ENCODE data around the gene LMO7. TPM values are rescaled to one million over a fixed set of nuclear protein-coding genes. Genes with fewer than 3 reads are reported as not detected.

LMO7 gene
- total RNA-seq, 1 donor from 2014 or later, result 12.3 TPM

- DNase-seq (ENCODE audit: low read depth), result no peak
- no peak for TF ChIP-seq CTCF (IDR thresholded peaks at IDR 0.05; ENCODE audit: insufficient read depth, low read length, poor library complexity, severe bottlenecking)
- H3K4me3 ChIP-seq (ENCODE audit: low read depth, low read length), result no peak overlapping the region
- H3K27me3 ChIP-seq (ENCODE audit: control insufficient read depth, insufficient read depth, low read length), result no peaks in the 10 kb centered on the region
- H3K36me3 ChIP-seq (ENCODE audit: control insufficient read depth, insufficient read depth, low read length), result no peaks in the 10 kb centered on the region
Observed at GRCh38 chr13:75800545-75800944, 164.4 kb downstream of the LMO7 start.

- H3K36me3 ChIP-seq (ENCODE audit: control insufficient read depth, insufficient read depth, low read length), result no peaks in the 10 kb centered on the region
- no peak overlapping the region for H3K4me3 ChIP-seq (ENCODE audit: low read depth, low read length)
- no peaks in the 10 kb centered on the region for H3K27me3 ChIP-seq (ENCODE audit: control insufficient read depth, insufficient read depth, low read length)
- TF ChIP-seq CTCF (IDR thresholded peaks at IDR 0.05; ENCODE audit: insufficient read depth, low read length, poor library complexity, severe bottlenecking), result no peak
- DNase-seq (ENCODE audit: low read depth), result no peak
Observed at GRCh38 chr13:75801388-75801945, 165.3 kb downstream of the LMO7 start.

GRCh38 chr13:75802161-75802560, 166.0 kb downstream of the LMO7 start:
- H3K36me3 ChIP-seq (ENCODE audit: control insufficient read depth, insufficient read depth, low read length), result no peaks in the 10 kb centered on the region
- no peak overlapping the region for H3K4me3 ChIP-seq (ENCODE audit: low read depth, low read length)
- no peaks in the 10 kb centered on the region for H3K27me3 ChIP-seq (ENCODE audit: control insufficient read depth, insufficient read depth, low read length)
- DNase-seq (ENCODE audit: low read depth), result no peak
- no peak for TF ChIP-seq CTCF (IDR thresholded peaks at IDR 0.05; ENCODE audit: insufficient read depth, low read length, poor library complexity, severe bottlenecking)

GRCh38 chr13:75803164-75803611, 167.1 kb downstream of the LMO7 start:
- DNase-seq (ENCODE audit: low read depth), result no peak
- no peaks in the 10 kb centered on the region for H3K36me3 ChIP-seq (ENCODE audit: control insufficient read depth, insufficient read depth, low read length)
- H3K27me3 ChIP-seq (ENCODE audit: control insufficient read depth, insufficient read depth, low read length), result no peaks in the 10 kb centered on the region
- no peak overlapping the region for H3K4me3 ChIP-seq (ENCODE audit: low read depth, low read length)
- no peak for TF ChIP-seq CTCF (IDR thresholded peaks at IDR 0.05; ENCODE audit: insufficient read depth, low read length, poor library complexity, severe bottlenecking)

- Histone ChIP-seq H3K36me3 (ENCODE audit: control insufficient read depth, insufficient read depth, low read length) (no peaks in the 10 kb centered on the region), H3K27me3 (ENCODE audit: control insufficient read depth, insufficient read depth, low read length) (no peaks in the 10 kb centered on the region), H3K4me3 (ENCODE audit: low read depth, low read length) (no peak overlapping the region)
- DNase-seq (ENCODE audit: low read depth), result no peak
- TF ChIP-seq CTCF (IDR thresholded peaks at IDR 0.05; ENCODE audit: insufficient read depth, low read length, poor library complexity, severe bottlenecking), result no peak
Observed at GRCh38 chr13:75804054-75804453, 167.9 kb downstream of the LMO7 start.

- no peak for TF ChIP-seq CTCF (IDR thresholded peaks at IDR 0.05; ENCODE audit: insufficient read depth, low read length, poor library complexity, severe bottlenecking)
- no peaks in the 10 kb centered on the region for H3K27me3 ChIP-seq (ENCODE audit: control insufficient read depth, insufficient read depth, low read length)
Observed at GRCh38 chr13:75804605-75805004, 168.5 kb downstream of the LMO7 start.

More at GRCh38 chr13:75804605-75805004, 168.5 kb downstream of the LMO7 start:
- Histone ChIP-seq H3K4me3 (ENCODE audit: low read depth, low read length) (no peak overlapping the region), H3K36me3 (ENCODE audit: control insufficient read depth, insufficient read depth, low read length) (no peaks in the 10 kb centered on the region)
- DNase-seq (ENCODE audit: low read depth), result no peak

Measured in kidney epithelial cell (primary cell).